Measurements from ENCODE around the gene SRGAP1.

The SRGAP1 gene

DNA sequence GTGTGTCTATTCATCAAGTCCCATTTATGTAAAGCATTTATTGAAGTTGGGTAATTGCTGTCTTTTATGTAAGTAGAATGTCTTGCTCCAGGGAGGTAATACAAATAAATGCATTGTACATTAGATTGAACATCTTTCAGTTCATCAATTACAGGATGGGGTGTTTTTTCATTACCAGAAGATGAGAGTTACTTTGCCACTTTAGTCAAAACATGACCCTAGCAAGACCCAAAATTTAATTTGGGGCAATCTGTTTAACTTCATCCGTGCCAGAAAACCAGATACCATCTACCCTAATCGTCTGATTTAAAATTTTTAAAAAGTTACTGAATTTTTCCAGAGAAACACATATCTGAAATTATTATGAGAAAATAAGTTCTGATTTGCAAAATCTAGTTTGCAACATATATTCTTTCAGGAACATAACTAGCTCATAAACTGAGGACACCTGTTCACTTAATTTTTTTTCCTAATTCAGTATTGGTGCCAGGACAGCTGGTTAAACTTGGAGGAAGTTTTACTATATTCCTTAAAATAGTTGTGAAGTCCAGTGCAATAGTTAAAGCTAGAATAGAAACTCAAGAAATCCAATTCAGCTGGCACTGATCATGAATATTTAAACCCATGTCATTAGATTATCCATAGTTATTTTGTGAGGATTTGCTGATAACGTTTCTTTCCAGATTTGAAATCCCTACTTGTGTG lies 114.5 kb downstream of the SRGAP1 start:
- Mint-ChIP-seq H3K4me1 (no peaks in the 10 kb centered on the region), H3K27ac (no peak overlapping the region), H3K9me3 (no peaks in the 10 kb centered on the region), H3K36me3 (ENCODE audit: low read depth) (no peaks in the 10 kb centered on the region), H3K27me3 (peaks cover 2% of the 10 kb centered on the region), H3K4me3 (no peak overlapping the region)
- ATAC-seq (no peak), DNase-seq (no peak)

DNA sequence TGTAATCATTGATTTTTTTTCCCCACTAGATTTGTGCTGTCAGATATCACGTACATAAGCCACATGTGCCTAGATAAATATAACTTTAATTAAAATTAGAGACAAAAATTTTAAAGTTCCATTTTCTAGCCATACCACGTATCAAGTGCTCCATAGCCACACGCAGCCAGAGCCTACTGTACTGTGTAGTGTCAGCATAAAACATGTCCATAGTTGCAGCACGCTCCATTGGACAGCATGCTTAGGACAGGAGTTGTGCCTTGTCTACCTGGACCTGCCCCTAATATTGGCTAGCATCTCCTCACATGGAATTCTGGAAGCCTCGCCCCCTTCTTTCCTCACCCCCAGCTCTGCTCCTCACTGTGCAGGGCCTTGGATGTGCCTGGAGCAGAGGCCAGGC lies 116.5 kb downstream of the SRGAP1 start:
- Mint-ChIP-seq H3K27me3 (peaks cover 2% of the 10 kb centered on the region), H3K36me3 (ENCODE audit: low read depth) (no peaks in the 10 kb centered on the region), H3K9me3 (no peaks in the 10 kb centered on the region), H3K4me3 (no peak overlapping the region), H3K27ac (no peak overlapping the region), H3K4me1 (no peaks in the 10 kb centered on the region)
- DNase-seq (no peak), ATAC-seq (no peak)

DNA sequence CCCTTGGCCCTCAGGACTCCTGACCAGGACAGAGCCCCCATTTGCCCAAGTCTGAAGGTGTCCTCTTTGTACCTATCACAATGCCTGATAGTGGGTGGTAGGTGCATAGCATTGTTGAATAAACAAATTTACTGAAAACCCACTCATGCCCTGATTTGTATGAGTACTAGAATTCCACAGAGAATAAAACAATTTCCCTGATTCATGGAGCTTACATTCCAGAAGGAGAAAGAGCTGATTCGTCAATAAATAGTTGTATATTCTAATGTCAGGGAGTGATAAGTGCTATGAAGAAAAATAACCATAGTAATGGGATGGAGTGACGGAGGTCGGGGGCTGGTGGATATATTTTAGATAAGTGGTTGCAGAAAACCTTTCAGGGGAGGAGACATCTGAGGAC lies 117.0 kb downstream of the SRGAP1 start:
- H3K36me3 Mint-ChIP-seq (ENCODE audit: low read depth): no peaks in the 10 kb centered on the region
- no peak for DNase-seq
- no peak overlapping the region for H3K4me3 Mint-ChIP-seq
- H3K9me3 Mint-ChIP-seq: no peaks in the 10 kb centered on the region
- peaks cover 2% of the 10 kb centered on the region for H3K27me3 Mint-ChIP-seq
- ATAC-seq: no peak
- H3K27ac Mint-ChIP-seq: no peak overlapping the region
- no peaks in the 10 kb centered on the region for H3K4me1 Mint-ChIP-seq

DNA sequence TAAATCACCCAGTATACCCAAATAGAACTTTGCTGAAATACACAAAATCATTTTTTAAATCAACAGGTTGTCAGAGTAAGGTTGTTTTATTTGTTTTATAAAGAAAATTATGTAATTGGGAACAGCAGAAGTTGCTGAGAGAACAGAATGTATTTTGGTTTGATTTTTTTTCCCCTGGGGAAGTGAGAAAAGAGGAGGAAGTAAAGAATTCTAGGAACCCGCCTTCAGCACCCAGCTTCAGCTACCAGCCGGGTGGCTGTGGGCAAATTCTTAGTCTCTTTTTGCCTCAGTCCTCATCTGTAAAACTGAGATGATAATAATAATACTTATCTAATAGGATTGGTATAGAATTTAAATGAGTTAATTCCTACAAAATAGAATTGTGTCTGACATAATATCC lies 119.4 kb downstream of the SRGAP1 start:
- H3K36me3 Mint-ChIP-seq (ENCODE audit: low read depth): no peaks in the 10 kb centered on the region
- no peak for ATAC-seq

DNA sequence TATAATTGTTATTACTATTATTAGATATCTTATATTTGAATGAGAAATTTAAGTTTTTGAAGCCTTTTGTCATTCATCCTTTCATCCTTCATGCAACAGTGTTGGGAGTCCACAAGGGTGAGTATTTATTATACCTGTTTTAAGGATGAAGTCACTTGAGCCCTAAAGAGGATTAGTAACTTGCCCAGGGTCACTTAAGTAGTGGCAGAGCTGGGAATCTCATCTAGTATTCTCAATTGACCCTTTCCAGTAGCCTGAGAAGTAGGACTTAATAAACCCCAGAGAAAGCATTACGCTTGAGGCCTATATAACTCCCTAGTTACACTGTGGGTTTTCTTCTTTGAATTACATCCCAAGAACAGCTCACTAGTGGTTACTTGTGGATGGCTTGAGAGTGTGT lies 119.8 kb downstream of the SRGAP1 start:
- no peaks in the 10 kb centered on the region for H3K4me1 Mint-ChIP-seq
- no peak for DNase-seq
- H3K27me3 Mint-ChIP-seq: no peaks in the 10 kb centered on the region
- no peak for ATAC-seq
- no peak overlapping the region for H3K4me3 Mint-ChIP-seq
- H3K9me3 Mint-ChIP-seq: no peaks in the 10 kb centered on the region
- no peaks in the 10 kb centered on the region for H3K36me3 Mint-ChIP-seq (ENCODE audit: low read depth)
- no peak overlapping the region for H3K27ac Mint-ChIP-seq

More for the DNA sequence above, 119.4 kb downstream of the SRGAP1 start:
- DNase-seq: no peak
- Mint-ChIP-seq H3K4me3 (no peak overlapping the region), H3K27ac (no peak overlapping the region), H3K9me3 (no peaks in the 10 kb centered on the region), H3K27me3 (no peaks in the 10 kb centered on the region), H3K4me1 (no peaks in the 10 kb centered on the region)

DNA sequence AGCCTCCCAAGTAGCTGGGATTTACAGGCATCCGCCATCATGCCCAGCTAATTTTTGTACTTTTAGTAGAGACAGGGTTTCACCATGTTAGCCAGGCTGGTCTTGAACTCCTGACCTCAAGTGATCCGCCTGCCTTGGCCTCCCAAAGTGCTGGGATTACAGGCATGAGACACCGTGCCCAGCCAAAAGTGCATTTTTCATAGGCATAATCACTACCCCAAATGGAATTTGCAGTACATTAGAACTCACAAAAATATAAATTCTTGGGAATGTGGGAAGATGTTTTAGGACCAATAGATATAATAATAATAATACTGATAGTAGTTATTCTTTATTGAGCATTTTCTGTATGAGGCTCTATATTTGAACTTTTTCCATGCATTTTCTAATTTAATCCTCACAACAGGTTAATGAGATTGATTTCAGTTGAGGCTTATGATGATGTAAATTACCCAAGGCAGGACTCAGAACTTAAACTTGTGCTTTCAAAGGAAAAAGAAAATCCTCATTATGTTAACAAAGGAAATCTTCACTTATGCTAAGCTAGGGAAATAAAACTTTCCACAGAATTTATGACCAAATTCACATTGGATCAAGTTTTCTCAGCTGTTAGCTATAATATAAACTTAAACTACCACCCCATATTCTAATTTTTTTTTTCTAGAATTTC lies 121.6 kb downstream of the SRGAP1 start:
- no peaks in the 10 kb centered on the region for H3K27me3 Mint-ChIP-seq
- DNase-seq: no peak
- no peak overlapping the region for H3K4me3 Mint-ChIP-seq
- ATAC-seq: no peak
- H3K9me3 Mint-ChIP-seq: no peaks in the 10 kb centered on the region
- no peak overlapping the region for H3K27ac Mint-ChIP-seq
- no peaks in the 10 kb centered on the region for H3K4me1 Mint-ChIP-seq
- H3K36me3 Mint-ChIP-seq (ENCODE audit: low read depth): no peaks in the 10 kb centered on the region

DNA sequence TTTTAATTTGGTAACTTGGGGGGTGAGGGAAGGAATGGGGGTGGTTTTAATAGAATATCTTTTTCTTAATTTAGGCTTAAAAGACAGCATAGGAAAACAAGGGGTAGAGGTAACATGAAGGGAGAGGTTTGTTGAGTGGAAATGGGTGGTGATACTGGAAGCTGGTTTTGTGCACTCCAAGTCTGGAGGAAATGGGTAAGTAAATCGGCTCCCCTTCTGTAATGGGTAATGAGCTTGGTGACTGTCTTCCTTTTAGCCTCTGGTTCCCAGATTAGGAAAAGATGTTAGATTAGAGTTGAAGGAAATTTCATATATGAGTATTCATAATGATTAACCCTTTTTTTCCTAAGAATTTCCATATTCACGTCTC lies 122.1 kb downstream of the SRGAP1 start:
- H3K36me3 Mint-ChIP-seq (ENCODE audit: low read depth): no peaks in the 10 kb centered on the region
- H3K27me3 Mint-ChIP-seq: peaks cover 2% of the 10 kb centered on the region
- H3K9me3 Mint-ChIP-seq: no peaks in the 10 kb centered on the region
- ATAC-seq (no peak), DNase-seq (no peak)
- H3K4me3 Mint-ChIP-seq: no peak overlapping the region
- no peaks in the 10 kb centered on the region for H3K4me1 Mint-ChIP-seq
- H3K27ac Mint-ChIP-seq: no peak overlapping the region

DNA sequence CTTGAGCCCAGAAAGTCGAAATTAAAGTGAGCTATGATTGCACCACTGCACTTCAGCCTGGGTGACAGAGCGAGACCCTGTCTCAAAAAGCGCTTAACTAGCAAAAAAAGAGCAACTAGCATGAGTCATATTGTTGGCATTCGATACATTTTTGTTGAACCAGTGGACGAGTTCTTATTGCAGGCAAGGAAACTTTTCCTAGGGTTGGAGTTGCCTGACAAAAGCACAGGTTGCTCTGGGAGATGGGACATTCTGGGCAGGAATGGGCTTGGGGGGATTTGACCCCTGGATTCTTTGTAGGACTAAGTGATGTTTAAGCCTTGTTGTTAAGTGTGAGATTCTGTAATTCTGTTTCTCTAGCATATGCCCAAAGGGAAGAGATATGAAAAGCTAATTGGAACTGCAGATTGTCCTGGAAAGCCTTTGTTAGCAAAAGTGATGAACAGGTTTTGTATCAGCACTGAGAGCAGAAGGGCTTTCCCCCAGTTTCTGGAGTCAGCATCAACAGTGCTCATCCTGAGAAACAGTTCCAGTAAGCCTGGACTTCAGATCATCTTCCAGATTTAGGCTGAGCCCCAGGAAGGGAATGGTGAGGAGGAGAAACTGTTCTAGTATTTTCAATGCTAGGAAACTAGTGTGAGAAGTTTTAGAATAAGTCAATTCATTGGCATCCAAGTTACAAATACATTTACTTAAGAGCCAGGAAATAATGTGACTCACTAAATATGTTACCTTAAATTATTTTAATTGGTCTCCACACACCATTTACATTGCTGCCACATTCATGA lies 123.1 kb downstream of the SRGAP1 start:
- Mint-ChIP-seq H3K4me3 (no peak overlapping the region), H3K27ac (no peak overlapping the region), H3K27me3 (peaks cover 2% of the 10 kb centered on the region), H3K36me3 (ENCODE audit: low read depth) (no peaks in the 10 kb centered on the region), H3K9me3 (no peaks in the 10 kb centered on the region), H3K4me1 (no peaks in the 10 kb centered on the region)
- DNase-seq (no peak), ATAC-seq (no peak)

DNA sequence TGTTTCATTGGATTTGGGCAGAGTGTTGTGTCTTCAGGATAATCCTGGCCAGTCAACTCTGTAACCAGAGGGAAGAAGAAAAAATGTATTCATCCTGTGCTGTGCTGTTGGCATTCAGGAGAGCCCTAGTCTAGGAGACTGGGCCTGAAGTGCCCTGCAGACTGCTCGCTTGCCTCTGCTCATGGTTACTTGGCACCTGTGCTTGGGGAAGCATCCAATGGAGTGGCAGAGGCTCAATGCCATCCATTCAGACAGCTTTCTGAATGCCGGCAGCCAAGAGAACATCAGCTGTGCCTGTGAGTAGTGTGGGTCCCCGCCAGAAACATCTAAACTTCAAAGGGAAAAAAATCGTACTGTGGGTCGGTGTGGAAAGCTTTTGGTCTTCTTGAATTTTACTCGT lies 124.2 kb downstream of the SRGAP1 start:
- ATAC-seq (no peak), DNase-seq (no peak)
- Mint-ChIP-seq H3K4me1 (no peaks in the 10 kb centered on the region), H3K27me3 (peaks cover 2% of the 10 kb centered on the region), H3K9me3 (no peaks in the 10 kb centered on the region), H3K4me3 (no peak overlapping the region), H3K27ac (no peak overlapping the region), H3K36me3 (ENCODE audit: low read depth) (no peaks in the 10 kb centered on the region)

DNA sequence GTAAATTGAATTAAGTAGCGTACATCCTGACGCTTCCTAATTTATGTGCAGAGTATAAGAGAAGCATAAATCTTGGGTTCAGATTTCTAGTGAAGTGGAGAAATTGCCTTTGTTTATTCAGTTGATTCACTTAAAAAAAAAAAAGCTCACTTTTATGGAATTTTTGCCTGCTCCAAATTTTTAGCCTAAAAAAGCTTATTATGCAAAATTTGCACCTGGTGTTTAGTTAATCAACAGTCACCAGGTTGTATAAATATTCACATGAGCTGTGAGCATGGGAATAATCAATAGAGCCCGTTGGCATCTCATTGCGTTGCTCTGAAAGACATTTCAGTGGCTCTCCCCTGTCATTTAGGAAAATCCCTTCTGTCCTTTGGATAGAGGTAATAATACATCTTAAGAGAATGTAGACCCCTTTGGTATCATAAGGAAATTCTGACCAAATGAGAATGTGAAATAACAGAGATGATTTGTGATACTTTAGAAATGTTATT lies 132.4 kb downstream of the SRGAP1 start:
- Mint-ChIP-seq H3K4me3 (no peak overlapping the region), H3K4me1 (no peaks in the 10 kb centered on the region), H3K27ac (no peak overlapping the region), H3K36me3 (ENCODE audit: low read depth) (no peaks in the 10 kb centered on the region), H3K9me3 (no peaks in the 10 kb centered on the region), H3K27me3 (no peaks in the 10 kb centered on the region)
- ATAC-seq (no peak), DNase-seq (no peak)

DNA sequence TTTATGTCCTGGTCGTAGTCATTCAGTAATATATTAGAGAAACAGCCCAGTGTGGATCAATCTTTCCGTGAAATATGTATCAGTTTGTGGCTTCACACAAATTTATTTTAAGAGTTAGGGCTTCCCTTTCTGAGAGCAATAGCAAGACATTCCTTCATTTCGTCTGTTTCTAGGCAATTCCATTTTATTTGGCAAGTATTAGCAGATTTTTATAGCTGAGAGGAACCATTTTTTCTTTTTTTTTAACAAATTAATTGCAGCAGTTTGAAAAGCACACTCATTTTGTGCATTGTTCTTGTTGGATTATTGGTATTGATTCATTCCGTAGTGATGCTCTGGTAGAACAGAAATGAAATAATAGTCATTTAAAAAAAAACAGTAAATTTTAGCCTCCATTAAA lies 132.9 kb downstream of the SRGAP1 start:
- H3K4me3 Mint-ChIP-seq: no peak overlapping the region
- no peaks in the 10 kb centered on the region for H3K27me3 Mint-ChIP-seq
- no peaks in the 10 kb centered on the region for H3K4me1 Mint-ChIP-seq
- H3K27ac Mint-ChIP-seq: no peak overlapping the region
- no peaks in the 10 kb centered on the region for H3K9me3 Mint-ChIP-seq
- no peaks in the 10 kb centered on the region for H3K36me3 Mint-ChIP-seq (ENCODE audit: low read depth)
- ATAC-seq (no peak), DNase-seq (no peak)

DNA sequence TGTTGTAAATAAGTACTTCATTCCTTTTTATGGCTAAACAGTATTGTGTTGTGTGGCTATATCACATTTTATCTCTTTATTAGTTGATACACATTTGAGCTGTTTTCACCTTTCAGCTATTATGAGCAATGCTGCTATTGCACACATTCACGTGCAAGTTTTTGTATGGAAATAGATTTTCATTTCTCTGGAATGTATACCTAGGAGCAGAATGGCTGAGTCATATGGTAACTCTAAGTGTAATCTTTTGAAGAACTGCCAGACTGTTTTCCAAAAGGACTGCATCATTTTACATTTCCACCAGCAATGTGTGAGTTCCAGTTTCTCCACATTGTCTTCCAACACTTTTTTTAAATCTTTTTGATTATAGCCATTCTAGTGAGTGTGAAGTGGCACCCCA lies 134.0 kb downstream of the SRGAP1 start:
- ATAC-seq (no peak), DNase-seq (no peak)
- no peak overlapping the region for H3K27ac Mint-ChIP-seq
- H3K27me3 Mint-ChIP-seq: no peaks in the 10 kb centered on the region
- H3K9me3 Mint-ChIP-seq: no peaks in the 10 kb centered on the region
- H3K4me3 Mint-ChIP-seq: no peak overlapping the region
- no peaks in the 10 kb centered on the region for H3K4me1 Mint-ChIP-seq
- H3K36me3 Mint-ChIP-seq (ENCODE audit: low read depth): no peaks in the 10 kb centered on the region

DNA sequence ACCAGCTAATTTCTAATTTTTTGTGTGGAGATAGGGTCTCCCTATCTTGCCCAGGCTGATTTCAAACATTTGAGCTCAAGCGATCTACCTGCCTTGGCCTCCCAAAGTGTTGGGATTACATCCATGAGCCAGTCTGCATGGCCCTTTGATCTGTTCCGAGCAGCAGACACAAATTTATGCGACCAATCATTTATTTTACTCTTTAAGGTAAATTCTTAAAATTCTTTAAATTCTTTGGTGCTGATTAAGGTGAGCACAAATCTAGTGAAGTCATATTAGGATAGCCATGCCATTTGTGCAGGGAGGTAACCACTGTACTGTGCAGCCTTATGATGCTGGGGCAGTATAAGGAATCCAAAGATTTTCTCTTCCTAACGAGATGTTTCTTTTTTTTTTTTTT lies 135.7 kb downstream of the SRGAP1 start:
- H3K27ac Mint-ChIP-seq: no peak overlapping the region
- H3K27me3 Mint-ChIP-seq: no peaks in the 10 kb centered on the region
- no peak for DNase-seq
- ATAC-seq: no peak
- no peaks in the 10 kb centered on the region for H3K9me3 Mint-ChIP-seq
- no peaks in the 10 kb centered on the region for H3K36me3 Mint-ChIP-seq (ENCODE audit: low read depth)
- H3K4me1 Mint-ChIP-seq: no peaks in the 10 kb centered on the region
- no peak overlapping the region for H3K4me3 Mint-ChIP-seq

DNA sequence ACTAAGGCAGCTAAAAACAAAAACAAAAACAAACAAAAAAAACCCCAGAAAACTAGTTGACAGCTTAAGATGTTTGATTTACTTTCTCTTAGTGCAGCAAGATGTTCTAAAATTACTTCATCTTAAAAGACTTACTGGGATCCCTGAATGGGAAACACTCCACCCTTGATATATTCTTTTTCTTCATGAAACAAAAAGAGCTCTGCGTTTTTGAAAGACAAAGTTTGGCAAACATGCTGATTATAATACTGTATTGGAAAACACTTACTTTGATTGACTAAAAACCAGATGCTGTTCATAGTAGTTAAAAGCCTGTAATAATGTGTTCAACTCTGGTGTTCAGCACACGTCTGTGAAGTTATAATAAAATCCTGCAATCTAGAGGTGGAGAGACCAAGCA lies 136.8 kb downstream of the SRGAP1 start:
- no peak for ATAC-seq
- Mint-ChIP-seq H3K4me1 (no peaks in the 10 kb centered on the region), H3K9me3 (no peaks in the 10 kb centered on the region), H3K27ac (no peak overlapping the region), H3K4me3 (no peak overlapping the region), H3K36me3 (ENCODE audit: low read depth) (no peaks in the 10 kb centered on the region), H3K27me3 (no peaks in the 10 kb centered on the region)
- no peak for DNase-seq

Measured in activated naive CD8-positive, alpha-beta T cell treated with anti-CD3 and anti-CD28 coated beads, Interleukin-2, amount 50 U/mL, for 24 hours (primary cell).